ENCODE data around the gene DHRS12. TPM values are rescaled to one million over a fixed set of nuclear protein-coding genes. Genes with fewer than 3 reads are reported as not detected.

DHRS12 gene
- total RNA-seq, 2 experiments from 2014 or later: 10.0 to 14.8 TPM

DNA sequence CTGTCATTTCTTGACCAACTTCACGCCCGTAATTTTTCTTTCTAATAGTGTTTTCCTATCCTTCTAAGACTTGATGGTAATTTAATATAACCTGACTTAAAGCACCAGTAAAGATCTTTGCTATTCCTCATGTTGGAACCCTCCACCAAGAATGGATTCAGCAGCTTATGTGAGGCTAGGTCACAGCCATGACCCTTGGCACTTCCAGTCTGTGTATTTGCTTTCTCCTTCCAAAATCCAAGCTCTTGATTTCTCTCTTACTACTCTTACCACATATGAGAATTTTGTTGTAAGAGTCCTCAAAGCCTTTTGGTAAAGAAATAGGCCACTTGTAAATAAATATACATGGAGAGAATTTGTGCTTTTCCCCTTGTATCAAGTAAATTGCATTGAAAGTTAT, 61.4 kb downstream of the DHRS12 start:
- Histone ChIP-seq H3K36me3 (ENCODE audit: insufficient read depth, low read length) (peaks cover 24% of the 10 kb centered on the region), H3K4me1 (ENCODE audit: insufficient read depth, low read length) (no peaks in the 10 kb centered on the region), H3K27me3 (ENCODE audit: control insufficient read depth in 1 of 2, insufficient read depth in 2 of 2, low read length in 2 of 2) (no peaks in the 10 kb centered on the region), H3K9me3 (ENCODE audit: control insufficient read depth in 1 of 2, insufficient read depth in 1 of 2, low read length in 2 of 2) (peaks cover 2 to 3% of the 10 kb centered on the region in 2 experiments), H3K4me3 (ENCODE audit: low read length) (no peak overlapping the region), H3K27ac (ENCODE audit: low read depth in 1 of 2, low read length in 2 of 2) (no peak overlapping the region)
- no peak for TF ChIP-seq CTCF (IDR thresholded peaks at IDR 0.05)
- Mint-ChIP-seq H3K36me3 (ENCODE audit: low read depth) (peaks cover 87% of the 10 kb centered on the region), H3K4me1 (ENCODE audit: low read depth) (peaks cover 3% of the 10 kb centered on the region), H3K4me3 (no peak overlapping the region), H3K27ac (no peak overlapping the region), H3K27me3 (no peaks in the 10 kb centered on the region), H3K9me3 (peaks cover 2% of the 10 kb centered on the region)
- no peak for ATAC-seq (ENCODE audit: poor library complexity)
- intact Hi-C loops (cut with DNase I, micrococcal nuclease): loop anchor here in 1 of 2 experiments (10.0 kb wide), 1 partner anchor 672 kb away; no protein-coding TSS in a partner anchor
- DNase-seq: no peak
- ChIA-PET POLR2A (no interaction called here), CTCF (interaction anchor here (0.9 kb wide), 1 partner anchor 55 kb away, joined by 3 read pairs; no protein-coding TSS in a partner anchor)

- Histone ChIP-seq H3K4me1 (ENCODE audit: insufficient read depth, low read length) (peaks cover 2% of the 10 kb centered on the region), H3K27me3 (ENCODE audit: control insufficient read depth in 1 of 2, insufficient read depth in 2 of 2, low read length in 2 of 2) (no peaks in the 10 kb centered on the region), H3K9me3 (ENCODE audit: control insufficient read depth in 1 of 2, insufficient read depth in 1 of 2, low read length in 2 of 2) (no peaks in the 10 kb centered on the region), H3K36me3 (ENCODE audit: insufficient read depth, low read length) (peaks cover 24% of the 10 kb centered on the region), H3K4me3 (ENCODE audit: low read length) (no peak overlapping the region), H3K27ac (ENCODE audit: low read depth in 1 of 2, low read length in 2 of 2) (no peak overlapping the region)
- no peak for TF ChIP-seq CTCF (IDR thresholded peaks at IDR 0.05)
- H3K4me1 Mint-ChIP-seq (ENCODE audit: low read depth): peaks cover 5% of the 10 kb centered on the region
- intact Hi-C loops (cut with DNase I, micrococcal nuclease): loop anchor here in 1 of 2 experiments (10.0 kb wide), 1 partner anchor 673 kb away; no protein-coding TSS in a partner anchor
- ATAC-seq (ENCODE audit: poor library complexity) (no peak), DNase-seq (no peak)
- peaks cover 2% of the 10 kb centered on the region for H3K9me3 Mint-ChIP-seq
- peaks cover 84% of the 10 kb centered on the region for H3K36me3 Mint-ChIP-seq (ENCODE audit: low read depth)
- ChIA-PET CTCF (no interaction called here), POLR2A (no interaction called here)
- H3K27me3 Mint-ChIP-seq: no peaks in the 10 kb centered on the region
- no peak overlapping the region for H3K27ac Mint-ChIP-seq
- H3K4me3 Mint-ChIP-seq: no peak overlapping the region
Measured at GRCh38 chr13:51742031-51742430, 61.9 kb downstream of the DHRS12 start.

DNA sequence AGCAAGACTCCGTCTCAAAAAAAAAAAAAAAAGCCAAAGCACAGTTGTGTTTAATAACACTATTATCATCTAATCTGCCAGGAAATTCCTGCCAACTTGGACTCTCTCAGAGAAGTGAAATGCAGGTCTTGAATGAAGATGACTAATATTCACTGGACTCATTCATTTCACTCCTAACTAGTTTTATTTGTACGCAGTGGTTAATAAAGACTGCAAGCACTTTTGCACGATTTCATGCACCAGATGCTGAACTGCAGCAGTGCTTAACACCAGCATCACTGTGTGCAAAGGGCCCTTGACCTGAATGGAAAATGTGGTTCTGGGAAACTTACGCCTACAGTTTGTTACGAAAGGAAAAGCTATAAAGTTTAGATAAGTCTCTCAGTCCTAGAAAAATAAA, 63.3 kb downstream of the DHRS12 start:
- no peak for TF ChIP-seq CTCF (IDR thresholded peaks at IDR 0.05)
- H3K36me3 Mint-ChIP-seq (ENCODE audit: low read depth): peaks cover 75% of the 10 kb centered on the region
- H3K4me3 Mint-ChIP-seq: no peak overlapping the region
- POLR2A ChIA-PET: no interaction called here
- H3K27me3 Mint-ChIP-seq: no peaks in the 10 kb centered on the region
- Histone ChIP-seq H3K27ac (ENCODE audit: low read depth in 1 of 2, low read length in 2 of 2) (no peak overlapping the region), H3K4me1 (ENCODE audit: insufficient read depth, low read length) (peaks cover 2% of the 10 kb centered on the region), H3K27me3 (ENCODE audit: control insufficient read depth in 1 of 2, insufficient read depth in 2 of 2, low read length in 2 of 2) (no peaks in the 10 kb centered on the region), H3K4me3 (ENCODE audit: low read length) (no peak overlapping the region), H3K36me3 (ENCODE audit: insufficient read depth, low read length) (peaks cover 24% of the 10 kb centered on the region), H3K9me3 (ENCODE audit: control insufficient read depth in 1 of 2, insufficient read depth in 1 of 2, low read length in 2 of 2) (no peaks in the 10 kb centered on the region)
- ATAC-seq (ENCODE audit: poor library complexity): no peak
- H3K9me3 Mint-ChIP-seq: peaks cover 2% of the 10 kb centered on the region
- CTCF ChIA-PET: interaction anchor here (0.7 kb wide), 1 partner anchor 28 kb away, joined by 3 read pairs; no protein-coding TSS in a partner anchor
- H3K4me1 Mint-ChIP-seq (ENCODE audit: low read depth): peaks cover 5% of the 10 kb centered on the region
- DNase-seq: no peak
- intact Hi-C loops (cut with DNase I, micrococcal nuclease): loop anchor here in 1 of 2 experiments (10.0 kb wide), 1 partner anchor 674 kb away; no protein-coding TSS in a partner anchor
- no peak overlapping the region for H3K27ac Mint-ChIP-seq
